Activated gamma-delta T cell treated with Interleukin-2 at 50 U/mL for 16 hours (primary cell): ENCODE data around the gene BAZ1A.
"Not testable (repeated sequence)": the region's sequence is repeated elsewhere in the genome, so short reads cannot be mapped to it uniquely, and the experiment has no call there.

Source experiments
- DNase-seq: peaks from one replicate; pipeline ENCODE4 v3.0.0-alpha.2; 2020

Gene BAZ1A

DNA sequence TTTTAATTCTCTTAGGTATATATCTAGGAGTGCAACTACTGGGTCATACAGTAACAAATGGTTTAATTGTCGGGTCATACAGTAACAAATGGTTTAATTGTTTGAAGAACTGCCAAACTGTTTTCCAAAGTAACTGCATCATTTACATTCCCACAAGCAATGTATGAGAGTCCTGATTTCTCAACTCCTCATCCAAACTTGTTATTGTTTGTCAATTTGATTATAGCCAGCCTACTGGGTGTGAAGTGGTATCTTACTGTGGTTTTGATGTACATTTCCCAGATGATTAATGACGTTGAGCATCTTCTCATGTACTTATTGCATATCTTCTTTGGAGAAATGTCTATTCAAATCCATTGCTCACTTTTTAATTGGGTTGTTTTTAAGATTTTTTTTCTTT is 93.1 kb downstream of the BAZ1A start:
- DNase-seq, result no peak

- no peak for DNase-seq
Measured at GRCh38 chr14:34781242-34781641, 93.9 kb downstream of the BAZ1A start.

DNA sequence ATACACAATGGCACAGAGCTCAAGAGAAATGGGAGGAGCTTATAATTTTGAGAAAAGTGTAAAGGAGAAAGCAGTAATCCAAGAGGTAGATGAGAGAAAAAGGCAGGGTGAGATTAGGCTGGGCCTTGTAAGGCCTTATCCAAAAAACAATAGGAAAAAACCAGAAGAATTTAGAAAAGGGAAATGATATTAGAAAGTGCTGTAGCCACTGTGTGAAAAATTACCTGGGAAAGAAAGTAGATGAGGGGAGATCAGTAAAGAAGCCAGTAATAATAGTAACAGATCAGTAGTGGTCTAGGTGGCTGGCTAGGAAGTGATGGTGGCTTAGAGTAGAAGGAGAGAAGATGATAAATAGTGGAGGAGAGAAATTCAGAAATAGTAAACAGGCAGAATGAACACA is 94.5 kb downstream of the BAZ1A start:
- DNase-seq, result no peak

DNA sequence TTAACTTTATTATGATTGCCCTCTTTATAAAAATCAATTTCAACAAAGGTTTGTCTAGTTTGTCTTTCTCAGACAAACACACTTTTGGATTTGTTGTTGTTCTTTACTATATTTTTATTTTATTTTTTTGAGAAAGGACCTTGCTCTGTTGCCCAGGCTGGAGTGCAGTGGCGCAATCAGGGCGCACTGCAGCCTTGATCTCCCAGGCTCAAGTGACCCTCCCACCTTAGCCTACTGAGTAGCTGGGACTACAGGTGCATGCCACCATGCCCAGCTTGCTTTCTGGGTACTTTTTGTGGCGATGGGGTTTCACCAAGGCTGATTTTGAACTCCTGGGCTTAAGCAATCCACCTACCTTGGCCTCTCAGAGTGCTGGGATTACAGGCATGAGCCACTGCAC is 96.4 kb downstream of the BAZ1A start:
- DNase-seq, result no peak

- no peak for DNase-seq
Measured at GRCh38 chr14:34776611-34777010, 98.5 kb downstream of the BAZ1A start.

DNA sequence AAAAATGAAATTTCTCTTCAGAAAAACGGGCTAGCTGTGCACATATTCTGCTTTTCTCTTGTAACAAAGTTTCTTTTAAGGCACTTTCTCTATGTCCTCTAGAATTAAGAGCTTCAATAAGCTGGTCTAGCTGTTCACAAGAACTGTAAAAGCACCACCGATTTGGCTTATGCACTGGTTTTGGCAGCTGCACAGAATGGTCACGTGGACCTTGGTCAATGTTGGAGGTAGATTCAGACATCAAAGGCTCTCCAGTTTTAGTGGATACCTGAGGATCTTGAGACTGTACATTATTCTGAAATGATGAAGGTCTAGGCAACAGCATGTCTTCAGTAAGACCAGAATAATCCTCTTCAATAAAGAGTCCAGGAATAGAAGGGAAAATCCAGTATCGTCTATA is 99.2 kb downstream of the BAZ1A start:
- no peak for DNase-seq

DNA sequence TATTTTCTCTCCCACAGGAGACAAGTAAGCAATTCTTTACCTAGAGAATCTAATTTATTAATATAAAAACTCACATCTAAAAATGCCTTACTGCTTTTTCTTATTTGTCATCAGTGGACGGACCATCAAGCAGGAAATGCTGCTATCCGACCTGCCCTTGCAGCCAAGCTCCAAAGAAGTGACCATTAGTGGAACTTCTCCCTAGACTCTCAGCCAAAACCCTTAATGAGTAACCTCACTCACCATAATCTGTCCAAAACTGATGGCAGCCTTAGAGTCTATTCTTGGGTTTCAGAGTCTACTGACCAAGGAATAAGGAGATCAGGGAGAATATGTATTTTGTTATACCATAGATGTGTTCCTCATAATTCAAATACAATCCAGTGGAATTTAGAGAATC is 99.8 kb downstream of the BAZ1A start:
- DNase-seq, result no peak

- no peak for DNase-seq
Measured at GRCh38 chr14:34770901-34771300, 104.3 kb downstream of the BAZ1A start.

- no peak for DNase-seq
Measured at GRCh38 chr14:34766606-34767005, 108.6 kb downstream of the BAZ1A start.

GRCh38 chr14:34766060-34766459 is 109.1 kb downstream of the BAZ1A start:
- DNase-seq, result no peak

GRCh38 chr14:34755215-34755614 is 119.9 kb downstream of the BAZ1A start:
- DNase-seq, result no peak

GRCh38 chr14:34754687-34755086 is 120.5 kb downstream of the BAZ1A start:
- no peak for DNase-seq

DNA sequence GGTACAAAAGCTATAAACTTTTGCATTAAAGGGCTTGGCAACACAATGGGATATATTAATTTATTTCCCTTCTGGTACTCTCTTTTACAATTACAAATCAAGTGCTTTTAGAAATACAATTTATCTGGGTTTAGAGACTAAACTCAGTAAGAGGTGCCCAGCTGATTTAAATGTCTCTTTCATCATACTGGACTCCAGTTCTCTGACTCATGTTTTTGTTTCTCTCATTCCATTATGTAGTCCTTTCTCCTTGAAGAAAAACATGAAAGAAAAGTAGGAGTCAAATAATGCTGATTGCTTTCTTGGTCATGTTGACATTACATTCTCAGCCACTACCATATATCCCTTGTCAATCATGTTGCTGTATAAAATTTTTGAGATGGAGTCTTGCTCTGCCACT is 124.5 kb downstream of the BAZ1A start:
- no peak for DNase-seq

DNA sequence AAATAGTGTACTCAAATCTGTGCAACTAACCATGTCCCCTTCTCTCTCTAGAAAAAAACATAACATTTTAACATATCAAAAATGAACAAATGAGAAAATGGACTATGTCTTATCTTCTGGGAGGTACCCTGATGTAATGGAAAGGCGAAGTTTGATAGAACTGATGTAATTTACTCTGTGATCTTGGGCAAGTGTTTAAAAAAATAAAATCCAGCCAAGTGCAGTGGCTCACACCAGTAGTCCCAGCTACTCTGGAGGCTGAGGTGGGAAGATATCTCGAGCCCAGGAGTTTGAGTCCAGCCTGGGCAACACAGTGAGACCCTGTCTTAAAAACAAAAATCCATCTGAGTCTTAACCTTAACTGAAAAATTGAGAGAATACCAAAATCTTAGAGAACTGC is 124.9 kb downstream of the BAZ1A start:
- no peak for DNase-seq

- DNase-seq, result no peak
Measured at GRCh38 chr14:34749408-34749807, 125.8 kb downstream of the BAZ1A start.

DNA sequence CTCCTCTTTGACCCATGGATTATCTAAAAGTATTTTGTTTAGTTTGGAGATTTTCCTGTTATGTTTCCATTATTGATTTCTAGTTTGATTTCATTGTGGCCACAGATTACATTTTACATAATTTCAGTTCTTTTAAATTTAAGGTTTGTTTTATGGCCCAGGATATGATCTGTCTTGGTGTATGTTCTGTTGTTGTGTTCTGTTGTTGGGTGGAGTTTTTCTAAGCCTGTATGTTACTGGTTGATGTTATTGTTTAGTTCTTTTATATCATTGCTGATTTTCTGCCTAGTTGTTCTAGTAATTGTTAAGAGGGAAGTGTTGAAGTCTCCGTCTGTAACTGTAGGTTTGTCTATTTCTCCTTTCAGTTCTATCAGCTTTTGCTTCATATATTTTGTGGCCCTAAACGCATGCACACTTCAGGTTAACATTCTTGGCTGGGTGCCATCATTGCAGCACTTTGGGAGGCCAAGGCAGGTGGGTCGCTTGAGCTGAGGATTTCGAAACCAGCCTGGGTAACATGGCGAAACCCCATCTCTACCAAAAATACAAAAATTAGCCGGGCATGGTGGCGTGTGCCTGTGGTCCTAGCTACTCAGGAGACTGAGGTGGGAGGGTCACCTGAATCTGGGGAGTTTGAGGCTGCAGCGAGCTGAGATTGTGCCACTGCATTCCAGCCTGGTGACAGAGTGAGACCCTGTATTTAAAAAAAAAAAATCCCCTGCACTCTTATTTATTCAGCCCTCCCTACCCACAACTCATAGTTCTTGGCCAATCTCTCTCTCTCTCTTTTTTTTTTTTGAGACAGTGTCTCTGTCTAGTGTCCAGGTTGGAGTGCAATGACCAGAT is 132.7 kb downstream of the BAZ1A start:
- no peak for DNase-seq

DNA sequence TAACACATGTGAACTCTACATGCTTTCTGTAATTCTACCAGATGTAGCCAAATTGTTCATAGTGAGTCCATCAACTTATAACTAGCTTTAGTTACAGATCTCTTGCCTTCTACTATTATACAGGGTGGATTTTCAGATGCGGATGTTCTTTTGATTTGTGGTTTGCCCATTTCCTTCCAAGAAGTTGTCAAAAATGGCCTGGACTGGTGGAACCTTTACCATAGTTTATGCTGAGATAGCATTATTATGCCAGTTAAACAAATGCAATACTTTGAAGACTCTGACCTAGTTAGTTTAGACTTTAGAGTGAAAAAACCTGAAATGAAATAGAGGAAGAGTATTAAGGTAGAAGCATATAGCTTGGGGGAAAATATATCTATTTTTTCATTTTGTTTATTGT is 133.3 kb downstream of the BAZ1A start:
- DNase-seq, result no peak

DNA sequence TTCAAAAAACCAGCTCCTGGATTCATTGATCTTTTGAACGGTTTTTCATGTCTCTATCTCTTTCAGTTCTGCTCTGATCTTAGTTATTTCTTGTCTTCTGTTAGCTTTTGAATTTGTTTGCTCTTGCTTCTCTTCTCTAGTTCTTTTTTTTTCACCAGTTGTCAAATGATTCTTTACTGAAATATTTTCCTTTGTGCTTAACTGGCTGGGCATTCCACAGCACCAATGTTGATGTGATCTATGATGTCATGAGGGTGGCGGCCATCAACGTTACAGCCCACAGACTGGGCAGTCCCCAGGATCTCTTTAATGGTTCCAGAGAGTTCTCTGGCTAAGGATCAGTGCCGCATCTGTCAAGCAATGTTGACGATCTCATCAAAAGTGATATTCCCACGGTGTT is 135.0 kb downstream of the BAZ1A start:
- not testable (repeated sequence) for DNase-seq

GRCh38 chr14:34737079-34737478 is 138.1 kb downstream of the BAZ1A start:
- DNase-seq, result not testable (repeated sequence)

DNA sequence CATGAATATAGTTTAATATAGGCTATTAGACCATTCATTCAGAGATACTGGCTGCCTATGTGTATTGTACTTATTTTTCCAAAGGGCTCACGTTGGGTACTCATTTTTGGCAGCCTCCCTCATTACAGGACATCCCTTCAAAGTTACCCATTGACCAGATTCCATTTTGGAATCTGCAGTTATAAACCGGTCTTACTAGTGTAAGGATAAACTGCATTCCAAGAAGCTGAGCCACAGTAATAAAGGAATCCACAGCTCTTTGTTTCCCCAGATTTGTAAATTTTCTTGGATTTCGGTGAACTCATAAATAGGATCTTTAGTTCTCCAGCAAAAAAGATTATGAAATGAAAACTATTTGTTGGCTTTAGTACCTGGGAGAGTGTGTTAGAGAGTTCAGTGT is 141.9 kb downstream of the BAZ1A start:
- DNase-seq, result no peak

- DNase-seq, result no peak
Measured at GRCh38 chr14:34732802-34733201, 142.4 kb downstream of the BAZ1A start.

DNA sequence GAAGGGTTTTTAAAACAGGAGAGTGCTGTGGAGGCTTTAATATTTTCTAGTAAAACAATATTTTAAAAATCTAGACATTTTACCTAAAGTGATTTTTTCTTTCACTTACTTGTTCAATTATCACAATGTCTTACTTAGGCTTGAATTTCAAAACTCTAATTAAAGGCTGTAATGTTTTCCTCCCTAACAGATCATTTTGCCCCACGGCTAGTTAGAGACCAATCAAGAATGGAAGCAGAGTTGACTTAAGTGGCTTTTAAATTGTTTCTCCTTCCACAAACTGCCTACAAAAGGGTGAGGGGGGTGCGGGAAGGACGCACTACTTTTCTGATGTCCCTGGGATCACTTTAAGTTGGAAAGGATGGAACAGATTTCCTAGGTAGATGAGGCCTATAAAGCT is 151.3 kb downstream of the BAZ1A start:
- DNase-seq, result no peak

- peak; percentile 20 for DNase-seq
Measured at GRCh38 chr14:34722723-34723545, 152.2 kb downstream of the BAZ1A start.

- DNase-seq, result no peak
Measured at GRCh38 chr14:34721129-34721528, 154.0 kb downstream of the BAZ1A start.
